ENCODE data around the gene ATAD3C. TPM values are rescaled to one million over a fixed set of nuclear protein-coding genes. Genes with fewer than 3 reads are reported as not detected.
"Not testable (repeated sequence)": the region's sequence is repeated elsewhere in the genome, so short reads cannot be mapped to it uniquely, and the experiment has no call there.

ATAD3C gene
- polyA plus RNA-seq, 3 donors, result 2.8 to 5.1 (median 4.6) TPM

GRCh38 chr1:1504777-1505365 lies 55.4 kb downstream of the ATAD3C start:
- DNase-seq, result peak; percentile 60

- not testable (repeated sequence) for DNase-seq
Measured at GRCh38 chr1:1505366-1505798, 55.9 kb downstream of the ATAD3C start.

DNA sequence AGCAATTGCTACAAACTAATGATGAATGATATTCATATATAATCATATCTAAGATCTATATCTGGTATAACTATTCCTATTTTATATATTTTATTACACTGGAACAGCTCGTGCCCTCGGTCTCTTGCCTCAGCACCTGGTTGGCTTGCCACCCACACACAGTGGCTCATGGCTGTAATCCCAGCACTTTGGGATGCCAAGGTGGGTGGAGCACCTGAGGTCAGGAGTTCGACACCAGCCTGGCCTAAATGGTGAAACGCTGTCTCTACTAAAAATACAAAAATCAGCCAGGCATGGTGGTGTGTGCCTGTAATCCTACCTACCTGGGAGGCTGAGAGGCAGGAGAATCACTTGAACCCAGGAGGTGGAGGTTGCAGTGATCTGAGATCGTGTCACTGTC lies 56.3 kb downstream of the ATAD3C start:
- DNase-seq, result not testable (repeated sequence)

GRCh38 chr1:1507305-1507704 lies 57.8 kb downstream of the ATAD3C start:
- no peak for DNase-seq

GRCh38 chr1:1508775-1509464 lies 59.4 kb downstream of the ATAD3C start:
- DNase-seq, result not testable (repeated sequence)

GRCh38 chr1:1509465-1509850 lies 60.0 kb downstream of the ATAD3C start:
- not testable (repeated sequence) for DNase-seq

DNA sequence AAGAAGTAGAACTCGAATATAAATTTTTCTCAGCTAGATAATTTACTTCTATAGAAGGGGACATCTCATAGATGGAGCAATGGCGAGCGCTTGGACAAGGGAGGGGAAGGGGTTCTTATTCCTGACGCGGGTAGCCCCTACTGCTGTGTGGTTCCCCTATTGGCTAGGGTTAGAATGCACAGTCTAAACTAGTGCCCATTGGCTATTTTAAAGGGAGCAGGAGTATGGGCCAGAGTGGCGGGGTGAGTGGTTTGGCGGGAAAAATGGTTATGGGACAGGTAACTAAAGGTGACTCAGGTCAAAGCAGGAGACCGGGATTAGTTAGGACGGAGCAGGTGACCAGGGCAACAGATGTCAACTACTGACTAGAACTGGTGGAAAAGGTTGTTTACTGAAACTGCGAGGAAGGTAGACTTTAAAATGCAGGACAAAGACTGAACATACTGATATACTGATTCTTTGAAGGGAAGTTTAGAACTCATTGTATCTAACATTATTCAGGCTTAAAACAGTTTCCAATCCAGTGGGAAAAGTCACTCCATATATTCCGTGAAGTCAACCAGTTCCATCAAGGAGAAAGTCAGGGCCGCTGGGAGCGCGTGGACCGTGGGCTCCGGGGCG lies 61.5 kb downstream of the ATAD3C start:
- DNase-seq, result peak; percentile 27

- peak; percentile 98 for DNase-seq
Measured at GRCh38 chr1:1511533-1512285, 62.2 kb downstream of the ATAD3C start, which contains the start of gene ATAD3A. ATAD3A (plus strand) TSS chr1:1512162; CDS start chr1:1512269, 107 bp downstream.

GRCh38 chr1:1512425-1512824 lies 62.9 kb downstream of the ATAD3C start:
- not testable (repeated sequence) for DNase-seq

DNA sequence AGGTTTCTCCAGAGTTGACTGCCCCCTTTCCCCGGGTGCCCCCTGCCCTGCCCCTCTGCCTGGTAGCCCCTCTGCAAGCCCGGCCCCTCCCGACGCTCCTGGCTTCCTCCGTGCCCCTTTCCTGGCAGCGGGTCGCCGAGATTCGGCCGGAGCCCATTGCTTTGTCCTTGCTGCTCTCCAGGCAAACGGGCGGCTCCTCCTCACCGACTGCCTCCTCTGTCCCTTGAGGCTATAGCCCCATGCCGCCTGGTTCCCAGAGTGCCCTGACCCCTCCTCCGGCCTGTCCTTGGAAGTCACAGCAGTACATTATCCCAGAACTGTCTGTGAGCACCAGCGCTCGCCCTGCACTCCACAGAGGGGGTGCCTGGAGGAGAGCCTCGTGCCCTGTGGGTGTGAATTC lies 64.2 kb downstream of the ATAD3C start:
- not testable (repeated sequence) for DNase-seq

DNA sequence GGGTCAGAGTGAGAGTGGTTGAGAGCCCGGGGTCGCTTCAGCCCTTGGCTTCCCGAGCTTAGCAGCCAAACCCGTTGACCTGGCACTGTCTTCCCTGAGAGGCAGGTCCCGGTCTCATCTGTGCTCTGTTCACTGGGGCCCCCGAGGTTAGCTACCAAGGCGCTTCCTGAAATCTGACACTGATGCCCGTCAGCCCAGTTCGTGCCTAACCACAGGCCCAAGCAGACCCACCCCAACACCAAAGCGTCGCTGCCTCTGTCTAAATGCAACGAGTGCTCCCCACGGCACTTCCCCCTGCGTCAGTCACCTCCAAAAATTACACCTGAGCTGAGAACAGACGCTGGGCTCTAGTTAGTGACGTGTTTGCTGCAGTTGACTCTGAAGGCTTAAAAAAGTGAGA lies 64.9 kb downstream of the ATAD3C start:
- not testable (repeated sequence) for DNase-seq

GRCh38 chr1:1516923-1517322 lies 67.4 kb downstream of the ATAD3C start:
- DNase-seq, result not testable (repeated sequence)

- DNase-seq, result no peak
Measured at GRCh38 chr1:1517973-1518620, 68.6 kb downstream of the ATAD3C start.

DNA sequence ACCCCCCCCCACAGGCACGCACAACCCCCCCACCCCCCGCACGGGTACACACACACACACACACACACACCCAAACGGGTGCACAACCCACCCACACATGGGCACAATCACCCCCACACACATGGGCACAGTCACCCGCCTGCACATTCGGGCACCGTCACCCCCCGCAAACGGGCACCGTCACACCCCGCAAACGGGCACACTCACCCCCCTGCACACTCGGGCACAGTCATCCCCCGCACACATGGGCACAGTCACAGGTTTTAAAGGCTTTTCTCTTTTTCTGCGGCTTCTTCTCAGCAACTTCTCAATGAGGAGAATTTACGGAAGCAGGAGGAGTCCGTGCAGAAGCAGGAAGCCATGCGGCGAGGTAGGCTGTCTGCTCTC lies 69.1 kb downstream of the ATAD3C start:
- not testable (repeated sequence) for DNase-seq

Other genes starting within 250 kb of the ATAD3C start
- 1 to 10 TPM in 1 of 3 donors, under 1 TPM in 2; 0.75 to 1.2 (median 0.89) TPM for gene TNFRSF18, start 243.1 kb upstream of the ATAD3C start, polyA plus RNA-seq (ENCODE audit: insufficient read length in 3 of 3)
- 1 to 10 TPM; 1.5 to 2.7 (median 2.7) TPM for gene TNFRSF4, start 235.5 kb upstream of the ATAD3C start, polyA plus RNA-seq (ENCODE audit: insufficient read length in 3 of 3)
- 100 to 1,000 TPM; 134 to 147 (median 135) TPM for gene SDF4, start 217.7 kb upstream of the ATAD3C start, polyA plus RNA-seq (ENCODE audit: insufficient read length in 3 of 3)
- 10 to 100 TPM; 22.3 to 27.1 (median 25.0) TPM for gene B3GALT6, start 217.5 kb upstream of the ATAD3C start, polyA plus RNA-seq (ENCODE audit: insufficient read length in 3 of 3)
- 10 to 100 TPM; 13.8 to 18.4 (median 13.8) TPM for gene C1QTNF12, start 203.0 kb upstream of the ATAD3C start, polyA plus RNA-seq (ENCODE audit: insufficient read length in 3 of 3)
- gene UBE2J2, start 175.8 kb upstream of the ATAD3C start, polyA plus RNA-seq (ENCODE audit: insufficient read length in 3 of 3), result 10 to 100 TPM; 51.7 to 58.8 (median 54.6) TPM
- 1 to 10 TPM; 5.9 to 9.0 (median 7.6) TPM for gene SCNN1D, start 169.3 kb upstream of the ATAD3C start, polyA plus RNA-seq (ENCODE audit: insufficient read length in 3 of 3)
- 10 to 100 TPM; 33.2 to 35.6 (median 33.5) TPM for gene ACAP3, start 141.8 kb upstream of the ATAD3C start, polyA plus RNA-seq (ENCODE audit: insufficient read length in 3 of 3)
- 10 to 100 TPM in 2 of 3 donors, 1 to 10 TPM in 1; 8.8 to 11.7 (median 11.2) TPM for gene PUSL1, start 141.1 kb upstream of the ATAD3C start, polyA plus RNA-seq (ENCODE audit: insufficient read length in 3 of 3)
- gene INTS11, start 125.0 kb upstream of the ATAD3C start, polyA plus RNA-seq (ENCODE audit: insufficient read length in 3 of 3), result 100 to 1,000 TPM; 110 to 159 (median 153) TPM
- gene CPTP, start 124.9 kb upstream of the ATAD3C start, polyA plus RNA-seq (ENCODE audit: insufficient read length in 3 of 3), result 10 to 100 TPM; 15.2 to 21.4 (median 19.0) TPM
- under 1 TPM; 0.39 to 0.57 (median 0.49) TPM for gene TAS1R3, start 118.4 kb upstream of the ATAD3C start, polyA plus RNA-seq (ENCODE audit: insufficient read length in 3 of 3)
- 10 to 100 TPM; 39.7 to 47.5 (median 45.8) TPM for gene DVL1, start 100.3 kb upstream of the ATAD3C start, polyA plus RNA-seq (ENCODE audit: insufficient read length in 3 of 3)
- 100 to 1,000 TPM; 193 to 231 (median 215) TPM for gene MXRA8, start 91.1 kb upstream of the ATAD3C start, polyA plus RNA-seq (ENCODE audit: insufficient read length in 3 of 3)
- 100 to 1,000 TPM in 1 of 3 donors, 10 to 100 TPM in 2; 78.1 to 110 (median 93.9) TPM for gene AURKAIP1, start 74.5 kb upstream of the ATAD3C start, polyA plus RNA-seq (ENCODE audit: insufficient read length in 3 of 3)
- gene CCNL2, start 50.4 kb upstream of the ATAD3C start, polyA plus RNA-seq (ENCODE audit: insufficient read length in 3 of 3), result 100 to 1,000 TPM; 218 to 373 (median 330) TPM
- gene MRPL20, start 42.4 kb upstream of the ATAD3C start, polyA plus RNA-seq (ENCODE audit: insufficient read length in 3 of 3), result 100 to 1,000 TPM; 116 to 128 (median 120) TPM
- 10 to 100 TPM in 2 of 3 donors, 1 to 10 TPM in 1; 9.0 to 15.7 (median 12.0) TPM for gene ANKRD65, start 28.4 kb upstream of the ATAD3C start, polyA plus RNA-seq (ENCODE audit: insufficient read length in 3 of 3)
- 10 to 100 TPM; 61.7 to 76.0 (median 75.6) TPM for gene VWA1, start 14.0 kb upstream of the ATAD3C start, polyA plus RNA-seq (ENCODE audit: insufficient read length in 3 of 3)
- gene ATAD3B, start 22.1 kb downstream of the ATAD3C start, polyA plus RNA-seq (ENCODE audit: insufficient read length in 3 of 3), result 10 to 100 TPM; 14.7 to 22.7 (median 19.2) TPM
- 10 to 100 TPM; 28.5 to 33.5 (median 32.7) TPM for gene ATAD3A, start 62.5 kb downstream of the ATAD3C start, polyA plus RNA-seq (ENCODE audit: insufficient read length in 3 of 3)
- gene TMEM240, start 90.9 kb downstream of the ATAD3C start, polyA plus RNA-seq (ENCODE audit: insufficient read length in 3 of 3), result 1 to 10 TPM; 5.0 to 9.6 (median 8.6) TPM
- 10 to 100 TPM; 84.8 to 85.3 (median 84.9) TPM for gene SSU72, start 125.2 kb downstream of the ATAD3C start, polyA plus RNA-seq (ENCODE audit: insufficient read length in 3 of 3)
- gene FNDC10, start 150.4 kb downstream of the ATAD3C start, polyA plus RNA-seq (ENCODE audit: insufficient read length in 3 of 3), result 1 to 10 TPM; 2.1 to 4.8 (median 3.4) TPM
- gene MIB2, start 165.8 kb downstream of the ATAD3C start, polyA plus RNA-seq (ENCODE audit: insufficient read length in 3 of 3), result 10 to 100 TPM; 46.2 to 72.1 (median 56.6) TPM
- gene MMP23B, start 182.5 kb downstream of the ATAD3C start, polyA plus RNA-seq (ENCODE audit: insufficient read length in 3 of 3), result 10 to 100 TPM; 22.6 to 34.6 (median 34.1) TPM
- 10 to 100 TPM; 38.5 to 44.2 (median 42.7) TPM for gene CDK11B, start 209.3 kb downstream of the ATAD3C start, polyA plus RNA-seq (ENCODE audit: insufficient read length in 3 of 3)
- 10 to 100 TPM; 64.0 to 97.8 (median 91.0) TPM for gene SLC35E2B, start 243.1 kb downstream of the ATAD3C start, polyA plus RNA-seq (ENCODE audit: insufficient read length in 3 of 3)